Mucosa of rectum (tissue), 2 donors: Measurements from ENCODE around the gene SELENBP1.

Experiments used
- H3K27ac ChIP-seq, 2 donors: one replicate each; pipeline ENCODE4 v1.7.0; 2013; ENCODE audit warnings: inconsistent platforms in 2 of 2, low read depth in 2 of 2, low read length in 2 of 2
- H3K27me3 ChIP-seq, 2 donors: one replicate each; pipeline ENCODE4 v1.7.0; 2013; ENCODE audit warnings: low read length in 2 of 2; ENCODE audit not compliant: control insufficient read depth in 2 of 2, insufficient read depth in 2 of 2
- H3K36me3 ChIP-seq, 2 donors: one replicate each; pipeline ENCODE4 v1.7.0; 2013; ENCODE audit warnings: low read length in 2 of 2; ENCODE audit not compliant: control insufficient read depth in 2 of 2, insufficient read depth in 2 of 2
- H3K4me1 ChIP-seq, 2 donors: one replicate each; pipeline ENCODE4 v1.7.0; 2013; ENCODE audit warnings: low read length in 2 of 2, mild to moderate bottlenecking in 1 of 2; ENCODE audit not compliant: control insufficient read depth in 2 of 2, insufficient read depth in 2 of 2
- H3K4me3 ChIP-seq, 2 donors: one replicate each; pipeline ENCODE4 v1.7.0; 2013; ENCODE audit warnings: low read length in 2 of 2
- H3K9ac ChIP-seq, 2 donors: one replicate each; pipeline ENCODE4 v1.7.0; 2013; ENCODE audit warnings: low read length in 2 of 2, low read depth in 1 of 2, mild to moderate bottlenecking in 1 of 2
- H3K9me3 ChIP-seq, 2 donors: one replicate each; pipeline ENCODE4 v1.7.0; 2013; ENCODE audit warnings: low read length in 2 of 2; ENCODE audit not compliant: control insufficient read depth in 2 of 2
- donor health status: healthy.
- donor health status: Normal muscosa, but diverticular disease.

Gene SELENBP1

DNA sequence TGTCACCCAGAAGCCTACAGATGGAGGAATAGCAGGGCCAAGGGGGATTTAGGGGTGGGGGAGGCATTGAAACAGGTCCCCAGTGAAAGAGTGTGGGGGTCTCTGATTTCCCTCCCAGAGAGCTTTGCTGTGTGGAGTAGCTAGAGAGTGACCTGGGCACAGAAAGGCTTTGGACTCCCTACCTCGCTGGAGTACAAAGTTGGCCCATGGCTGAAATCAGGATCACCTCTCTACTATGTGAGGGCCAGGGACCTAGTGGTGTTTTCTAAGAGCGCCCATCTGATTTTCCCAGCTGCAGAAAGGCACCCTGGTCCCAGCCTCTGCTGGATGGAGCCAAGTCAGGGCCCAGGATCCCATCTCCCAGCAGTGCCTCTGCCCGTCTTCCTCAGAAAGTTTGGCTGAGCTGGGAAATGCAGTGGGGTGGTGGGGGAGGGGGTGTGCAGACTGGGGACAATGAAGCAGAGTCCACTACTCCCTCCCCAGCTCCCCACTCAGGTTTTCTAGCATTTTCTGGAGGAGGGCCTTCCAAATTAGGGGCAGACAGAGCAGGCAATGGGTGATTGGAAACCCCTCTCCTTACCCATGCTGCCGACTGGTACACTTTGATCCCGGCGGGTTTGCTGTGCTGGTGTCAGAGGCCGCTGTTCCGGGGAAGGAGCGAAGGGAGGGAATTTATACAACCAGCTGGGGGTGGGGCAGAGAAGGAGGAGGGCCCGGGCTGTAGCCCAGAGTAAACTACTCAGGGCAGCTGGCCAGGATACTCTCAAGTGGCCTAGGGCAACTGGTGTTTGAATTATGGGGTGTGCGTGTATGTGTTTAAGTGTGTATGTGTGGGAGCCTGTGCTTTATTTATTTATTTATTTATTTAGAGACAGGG, at the start of gene SELENBP1:
SELENBP1 (minus strand) TSS at position 648 of the 877 bp plus-strand sequence; CDS start at position 584, 64 bp downstream.
- H3K4me3 ChIP-seq = peak within 1 kb of the TSS; percentile 81 to 87
- peak within 1 kb of the TSS; percentile 91 to 94 for H3K27ac ChIP-seq
- H3K9ac ChIP-seq = peak within 1 kb of the TSS; percentile 83 to 88
- no peaks in the 10 kb centered on the region for H3K27me3 ChIP-seq
- H3K4me1 ChIP-seq = peaks cover 52 to 62% of the 10 kb centered on the region in 2 donors
- no peaks in the 10 kb centered on the region for H3K9me3 ChIP-seq
- H3K36me3 ChIP-seq = peaks cover 18% of the 10 kb centered on the region in 2 donors

DNA sequence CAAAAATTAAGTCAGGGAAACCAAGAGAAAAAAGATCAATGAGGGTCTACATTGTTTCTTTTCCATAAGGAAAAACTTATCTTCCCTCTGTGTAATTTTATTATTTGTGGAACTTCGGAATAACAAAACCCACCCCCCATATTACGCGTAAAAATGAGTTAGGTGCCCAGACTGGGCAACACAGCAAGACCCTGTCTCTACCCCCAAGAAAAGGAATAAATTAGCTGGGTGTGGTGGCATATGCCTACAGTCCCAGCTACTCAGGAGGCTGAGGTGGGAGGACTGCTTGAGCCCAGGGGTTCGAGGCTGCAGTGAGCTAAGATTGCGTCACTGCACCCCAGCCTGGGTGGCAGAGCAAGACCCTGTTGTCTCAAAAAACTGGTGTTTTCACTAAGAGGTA, 47.3 kb upstream of the SELENBP1 start:
- Histone ChIP-seq H3K4me3 (no peak overlapping the region), H3K4me1 (no peaks in the 10 kb centered on the region), H3K36me3 (peaks cover 36 to 61% of the 10 kb centered on the region in 2 donors), H3K9me3 (no peaks in the 10 kb centered on the region), H3K9ac (no peak overlapping the region), H3K27ac (no peak overlapping the region), H3K27me3 (no peaks in the 10 kb centered on the region)

DNA sequence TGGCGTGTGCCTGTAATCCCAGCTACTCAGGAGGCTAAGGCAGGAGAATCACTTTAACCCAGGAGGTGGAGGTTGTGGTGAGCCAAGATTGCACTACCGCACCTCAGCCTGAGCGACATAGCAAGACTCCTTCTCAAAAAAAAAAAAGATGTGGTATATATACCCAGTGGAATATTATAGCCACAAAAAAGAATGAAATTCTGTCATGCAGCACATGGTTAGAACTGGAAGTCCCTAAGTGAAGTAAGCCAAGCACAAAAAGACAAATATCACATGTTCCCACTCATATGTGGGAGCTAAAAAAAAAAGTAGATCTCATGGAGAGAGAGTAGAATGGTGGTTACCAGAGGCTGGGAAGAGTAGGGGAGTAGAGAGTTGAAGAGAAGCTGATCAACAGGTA, 45.6 kb upstream of the SELENBP1 start:
- no peak overlapping the region for H3K4me3 ChIP-seq
- H3K9me3 ChIP-seq = no peaks in the 10 kb centered on the region
- no peak overlapping the region for H3K9ac ChIP-seq
- H3K27me3 ChIP-seq = no peaks in the 10 kb centered on the region
- H3K27ac ChIP-seq = no peak overlapping the region
- H3K36me3 ChIP-seq = peaks cover 29 to 50% of the 10 kb centered on the region in 2 donors
- H3K4me1 ChIP-seq = no peaks in the 10 kb centered on the region

DNA sequence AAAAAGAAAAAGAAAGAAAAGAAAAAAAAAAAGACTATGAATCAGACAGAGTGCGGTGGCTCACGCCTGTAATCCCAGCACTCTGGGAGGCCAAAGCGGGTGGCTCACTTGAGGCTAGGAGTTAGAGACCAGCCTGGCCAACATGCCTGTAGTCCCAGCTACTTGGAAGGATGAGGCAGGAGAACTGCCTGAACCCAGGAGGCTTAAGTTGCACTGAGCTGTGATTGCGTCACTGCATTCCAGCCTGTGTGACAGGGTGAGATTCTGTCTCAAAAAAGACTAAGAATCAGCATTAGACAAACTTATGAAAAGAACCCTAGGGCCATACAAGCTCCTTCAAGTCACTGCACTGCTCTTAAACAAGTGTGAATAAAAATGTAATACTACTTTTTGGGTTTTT, 43.7 kb upstream of the SELENBP1 start:
- no peaks in the 10 kb centered on the region for H3K27me3 ChIP-seq
- peaks cover 30 to 47% of the 10 kb centered on the region in 2 donors for H3K36me3 ChIP-seq
- no peak overlapping the region for H3K9ac ChIP-seq
- no peak overlapping the region for H3K27ac ChIP-seq
- H3K4me1 ChIP-seq = no peaks in the 10 kb centered on the region
- H3K4me3 ChIP-seq = no peak overlapping the region
- no peaks in the 10 kb centered on the region for H3K9me3 ChIP-seq

DNA sequence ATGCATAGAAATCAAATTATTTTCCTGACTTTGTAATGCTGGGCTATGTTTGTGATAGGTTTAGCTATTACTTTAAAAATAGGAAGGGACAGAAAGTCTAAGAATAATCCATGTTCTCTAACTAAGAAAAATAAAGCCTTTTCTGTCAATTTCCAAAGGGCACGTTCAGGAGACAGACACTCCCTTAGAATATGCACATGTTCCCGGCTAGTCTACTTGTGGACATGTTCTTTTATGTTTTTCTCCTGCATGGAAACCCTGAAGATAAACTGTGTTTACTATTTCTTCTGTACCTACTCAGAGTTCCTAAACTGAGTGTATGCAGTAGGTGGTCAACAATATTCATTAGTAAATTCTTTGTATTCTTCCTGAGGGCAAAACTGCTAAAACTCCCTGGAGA, 39.4 kb upstream of the SELENBP1 start:
- H3K27ac ChIP-seq = no peak overlapping the region
- H3K27me3 ChIP-seq = no peaks in the 10 kb centered on the region
- no peaks in the 10 kb centered on the region for H3K4me1 ChIP-seq
- H3K9me3 ChIP-seq = no peaks in the 10 kb centered on the region
- peaks cover 64 to 70% of the 10 kb centered on the region in 2 donors for H3K36me3 ChIP-seq
- H3K9ac ChIP-seq = no peak overlapping the region
- H3K4me3 ChIP-seq = no peak overlapping the region

DNA sequence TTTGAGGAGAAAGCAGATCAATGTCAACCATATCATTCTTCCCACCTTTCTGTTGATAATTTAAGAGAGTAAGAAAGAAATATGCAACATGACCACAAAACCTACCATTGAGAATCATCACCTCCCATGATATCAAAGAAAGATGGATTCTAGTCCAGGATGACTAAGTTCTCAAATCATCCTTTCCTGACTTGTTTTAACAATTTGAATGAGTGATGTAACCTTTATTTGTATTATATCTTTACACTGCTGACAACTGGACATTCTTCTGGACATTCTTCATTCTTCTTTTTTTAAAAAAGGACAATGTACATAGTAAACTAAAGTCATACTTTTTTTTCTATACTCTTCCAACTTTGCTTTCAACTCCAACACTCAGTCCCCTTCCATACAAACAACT, 36.4 kb upstream of the SELENBP1 start:
- peaks cover 76% of the 10 kb centered on the region in 2 donors for H3K36me3 ChIP-seq
- no peak overlapping the region for H3K27ac ChIP-seq
- no peak overlapping the region for H3K4me3 ChIP-seq
- no peaks in the 10 kb centered on the region for H3K27me3 ChIP-seq
- H3K4me1 ChIP-seq = no peaks in the 10 kb centered on the region
- no peaks in the 10 kb centered on the region for H3K9me3 ChIP-seq
- H3K9ac ChIP-seq = no peak overlapping the region

DNA sequence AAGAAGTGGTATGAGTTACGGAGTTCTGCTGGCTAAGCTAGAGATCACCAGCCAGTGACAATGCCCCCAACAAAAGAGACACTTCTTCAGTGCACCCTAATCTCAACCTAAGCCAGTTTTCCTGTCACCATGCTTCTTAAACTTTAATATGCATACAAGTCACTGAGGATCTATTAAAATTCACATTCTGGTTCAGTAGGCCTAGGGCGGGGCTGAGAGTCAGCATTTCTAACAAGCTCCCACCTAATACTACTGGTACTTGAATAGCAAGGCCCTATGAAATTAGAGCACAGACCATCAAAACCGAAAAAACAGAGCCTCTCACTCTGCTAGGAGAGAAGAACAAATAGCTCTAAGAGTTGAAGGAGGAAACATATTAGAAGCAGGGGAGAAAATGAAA, 34.8 kb upstream of the SELENBP1 start:
- Histone ChIP-seq H3K9me3 (no peaks in the 10 kb centered on the region), H3K36me3 (peaks cover 83% of the 10 kb centered on the region in 2 donors), H3K4me3 (no peak overlapping the region), H3K27ac (no peak overlapping the region), H3K9ac (no peak overlapping the region), H3K4me1 (no peaks in the 10 kb centered on the region), H3K27me3 (no peaks in the 10 kb centered on the region)

DNA sequence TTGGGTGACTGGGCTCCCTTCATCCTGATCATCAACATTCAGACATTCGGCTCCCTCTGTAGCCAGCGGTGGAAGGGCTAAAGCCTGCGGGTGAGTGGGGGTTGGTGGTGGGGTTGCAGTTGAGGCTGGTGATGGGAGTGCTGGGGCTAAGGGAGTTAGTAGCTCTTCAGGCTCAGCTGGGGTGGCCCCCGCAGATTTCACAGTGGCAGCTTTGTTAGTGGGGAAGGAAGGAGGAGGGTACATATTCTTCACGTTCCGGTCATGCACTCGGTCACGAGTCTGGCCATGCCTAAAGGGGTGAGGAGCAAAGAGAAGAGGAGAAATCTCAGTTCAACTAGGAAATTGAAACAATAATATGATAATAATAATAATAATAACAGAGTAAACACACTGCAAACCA, 33.7 kb upstream of the SELENBP1 start:
- Histone ChIP-seq H3K4me3 (no peak overlapping the region), H3K4me1 (no peaks in the 10 kb centered on the region), H3K9me3 (no peaks in the 10 kb centered on the region), H3K9ac (no peak overlapping the region), H3K27ac (no peak overlapping the region), H3K27me3 (no peaks in the 10 kb centered on the region), H3K36me3 (peaks cover 83 to 84% of the 10 kb centered on the region in 2 donors)

DNA sequence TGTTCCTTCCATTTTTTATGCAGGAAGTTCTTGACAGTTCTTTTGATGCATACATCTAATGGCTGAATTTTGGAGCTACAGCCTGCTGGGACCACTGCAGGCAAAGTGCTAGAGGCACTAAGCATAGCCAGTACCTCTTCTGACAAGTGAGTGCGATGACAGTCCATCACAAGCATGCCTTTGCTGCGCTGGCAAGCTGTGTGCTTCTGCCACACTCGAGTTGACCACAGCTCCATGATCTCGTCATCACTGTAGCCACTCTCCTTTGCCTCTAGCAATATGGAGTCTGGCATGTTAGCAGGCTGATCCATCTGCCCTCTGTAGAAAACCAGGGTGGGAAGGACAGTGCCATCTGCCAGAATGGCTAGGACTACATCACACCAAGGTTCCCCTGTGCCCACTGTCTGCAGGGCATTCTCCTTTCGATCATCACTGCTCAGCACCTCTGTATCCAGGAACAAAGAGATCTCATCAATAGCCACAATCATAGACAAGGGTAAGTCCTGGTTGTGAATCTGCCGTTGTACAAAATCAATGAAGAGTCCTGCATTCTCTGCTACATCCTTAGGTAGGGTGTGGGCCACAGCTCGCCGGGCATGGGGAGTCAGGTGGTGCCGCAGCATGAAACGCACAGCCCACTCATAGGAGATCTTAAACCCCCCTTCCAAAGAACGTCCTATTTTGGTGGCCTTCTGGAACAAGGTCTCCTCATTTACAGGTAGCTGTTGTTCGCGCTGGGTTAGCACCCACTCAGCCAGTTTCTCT, 32.9 kb upstream of the SELENBP1 start:
- no peak overlapping the region for H3K27ac ChIP-seq
- H3K36me3 ChIP-seq = peaks cover 80 to 84% of the 10 kb centered on the region in 2 donors
- no peaks in the 10 kb centered on the region for H3K27me3 ChIP-seq

DNA sequence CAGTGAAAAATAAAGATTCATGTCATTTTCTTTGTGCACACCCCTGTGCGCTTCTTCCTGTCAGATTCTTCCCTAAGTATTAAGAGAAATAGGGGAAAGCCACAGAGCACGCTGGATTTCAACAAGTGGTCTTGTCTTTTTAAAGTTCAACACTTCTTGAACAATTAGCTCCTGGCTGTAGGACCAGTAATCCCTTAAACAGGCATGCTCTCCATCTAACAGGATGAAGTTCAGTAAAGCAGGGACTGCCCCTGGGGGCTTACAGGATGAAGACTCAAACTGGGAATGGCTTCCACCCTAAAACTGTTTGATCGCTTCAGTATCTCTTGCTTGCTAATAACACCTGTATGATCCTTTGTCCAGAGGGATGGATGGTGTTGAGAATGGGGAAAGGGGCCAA, 31.1 kb upstream of the SELENBP1 start:
- no peak overlapping the region for H3K27ac ChIP-seq
- peaks cover 8 to 9% of the 10 kb centered on the region in 2 donors for H3K4me1 ChIP-seq
- no peak overlapping the region for H3K9ac ChIP-seq
- H3K4me3 ChIP-seq = no peak overlapping the region
- peaks cover 66 to 68% of the 10 kb centered on the region in 2 donors for H3K36me3 ChIP-seq
- no peaks in the 10 kb centered on the region for H3K9me3 ChIP-seq
- no peaks in the 10 kb centered on the region for H3K27me3 ChIP-seq

More for the DNA sequence above, 32.9 kb upstream of the SELENBP1 start:
- H3K9me3 ChIP-seq = no peaks in the 10 kb centered on the region
- H3K4me1 ChIP-seq = peaks cover 5% of the 10 kb centered on the region in 2 donors
- no peak overlapping the region for H3K9ac ChIP-seq
- no peak overlapping the region for H3K4me3 ChIP-seq
